ENCODE measurements around the gene POLG2.

The POLG2 gene

DNA sequence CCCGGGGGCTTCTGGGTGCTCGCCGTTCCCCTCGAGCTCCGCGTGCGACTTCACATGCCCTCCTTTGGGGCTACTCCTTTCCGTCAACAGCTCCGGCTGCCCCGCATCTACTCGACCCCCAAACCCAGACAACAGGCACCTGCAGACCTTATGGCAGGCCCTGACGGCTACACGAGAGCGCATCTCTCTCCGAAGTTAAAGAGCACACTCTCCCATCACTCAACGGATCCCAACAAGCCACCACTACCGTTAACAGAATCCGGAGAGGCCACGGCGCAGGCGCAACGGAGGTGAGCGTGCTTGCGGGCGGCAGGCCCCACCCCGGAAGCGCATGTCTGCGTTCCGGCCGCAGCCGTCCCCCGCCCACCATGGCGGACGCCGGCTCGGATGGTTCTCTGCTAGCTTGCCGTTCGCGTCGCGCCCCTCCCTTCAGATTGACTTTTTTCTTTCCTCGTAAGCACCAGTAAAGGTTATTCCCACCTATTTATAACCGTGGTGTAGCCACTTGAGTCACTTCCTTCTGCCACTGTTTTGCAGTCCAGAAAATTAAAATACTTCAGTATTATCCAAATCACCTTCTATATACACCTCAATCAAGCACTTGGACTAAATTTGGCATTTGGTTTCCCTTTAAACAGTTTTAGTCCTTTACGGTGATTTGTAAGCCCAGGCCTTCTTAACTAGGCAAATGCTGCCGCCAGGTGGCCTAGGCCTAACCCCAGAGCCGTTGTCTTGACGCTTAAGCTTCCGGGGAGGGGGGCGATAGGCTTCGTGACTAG, at the start of gene POLG2:
POLG2 (minus strand) TSS at position 269 of the 779 bp plus-strand sequence; CDS start at position 183, 86 bp downstream.
- FAIRE-seq = no peak

DNA sequence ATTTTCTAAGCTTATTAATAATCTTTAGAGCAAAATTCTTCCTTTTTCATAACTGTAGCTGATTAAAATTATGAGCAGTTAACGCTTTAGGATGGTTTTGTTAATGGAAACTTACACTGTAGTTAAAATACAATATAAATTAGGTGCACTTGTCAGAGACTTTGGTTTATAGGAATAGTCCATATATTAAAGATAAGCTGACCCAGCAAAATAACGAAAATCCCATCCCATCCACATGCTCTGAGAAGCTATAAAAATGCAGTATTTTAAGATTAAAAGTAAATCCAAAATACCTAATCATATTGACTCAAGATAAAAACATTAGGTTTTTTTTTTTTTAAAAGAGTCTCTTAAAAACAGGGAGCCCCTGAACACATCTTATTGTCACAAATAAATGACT, 47.9 kb upstream of the POLG2 start:
- FAIRE-seq = no peak

- FAIRE-seq = no peak
Observed at GRCh38 chr17:64540118-64540776, 43.4 kb upstream of the POLG2 start.

GRCh38 chr17:64538508-64539130, 41.8 kb upstream of the POLG2 start:
- no peak for FAIRE-seq

DNA sequence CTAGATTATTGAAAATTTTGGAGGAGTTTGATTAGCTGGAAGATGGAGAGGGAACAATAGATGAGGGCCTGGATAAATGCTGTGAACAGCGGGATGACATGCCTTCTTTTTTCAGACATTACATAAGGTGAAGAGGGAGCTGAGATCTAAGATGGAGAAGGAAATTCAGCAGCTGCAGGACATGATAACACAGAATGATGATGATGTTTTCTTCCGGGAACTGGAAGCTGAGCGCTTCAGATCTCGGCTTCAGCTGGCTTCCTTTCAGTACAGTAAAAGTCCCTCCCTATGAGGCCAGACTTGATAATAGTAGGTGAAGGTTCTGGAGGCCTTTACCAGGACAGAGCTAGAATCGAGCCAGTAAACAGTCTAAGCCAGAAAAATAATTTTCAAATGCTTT, 40.6 kb upstream of the POLG2 start:
- no peak for FAIRE-seq

GRCh38 chr17:64536913-64537312, 40.1 kb upstream of the POLG2 start:
- no peak for FAIRE-seq

DNA sequence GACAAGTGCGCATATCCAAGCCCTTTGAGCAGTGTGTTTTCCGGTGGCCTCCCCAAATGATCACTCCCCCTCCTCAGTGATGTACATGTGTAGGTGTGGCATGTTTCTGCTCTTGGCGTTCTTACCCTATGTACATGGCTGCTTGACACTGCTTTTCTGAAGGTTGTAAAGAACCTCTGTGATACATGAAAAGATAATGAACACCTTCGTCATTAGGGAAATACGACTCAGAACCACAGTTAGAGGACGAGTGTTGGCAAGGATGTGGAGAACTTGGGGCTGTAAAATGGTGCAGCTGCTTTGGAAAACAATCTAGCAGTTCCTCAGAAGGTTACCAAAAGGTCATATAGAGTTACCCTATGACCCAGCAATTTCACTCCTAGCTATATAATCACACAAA, 38.5 kb upstream of the POLG2 start:
- FAIRE-seq = no peak

DNA sequence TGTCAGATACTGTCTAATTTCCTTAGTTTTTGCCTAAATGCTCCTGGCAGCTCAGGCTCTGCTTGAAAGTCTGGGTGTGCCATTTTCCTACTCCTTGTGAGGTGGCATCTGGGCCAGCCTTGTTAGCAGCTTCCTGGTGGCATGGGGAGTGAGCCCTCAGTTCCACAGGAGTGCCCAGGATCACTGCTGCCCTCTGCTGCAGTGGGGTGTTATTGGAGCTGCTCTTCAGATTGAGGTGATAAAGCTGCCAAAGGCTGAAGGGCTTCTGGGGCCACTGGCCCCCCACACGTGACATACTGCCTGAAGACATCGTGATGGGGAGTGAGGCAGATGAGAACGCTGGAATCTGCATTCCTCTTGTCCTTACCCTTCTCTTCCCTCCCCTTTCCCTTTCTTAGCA, 37.3 kb upstream of the POLG2 start:
- no peak for FAIRE-seq

DNA sequence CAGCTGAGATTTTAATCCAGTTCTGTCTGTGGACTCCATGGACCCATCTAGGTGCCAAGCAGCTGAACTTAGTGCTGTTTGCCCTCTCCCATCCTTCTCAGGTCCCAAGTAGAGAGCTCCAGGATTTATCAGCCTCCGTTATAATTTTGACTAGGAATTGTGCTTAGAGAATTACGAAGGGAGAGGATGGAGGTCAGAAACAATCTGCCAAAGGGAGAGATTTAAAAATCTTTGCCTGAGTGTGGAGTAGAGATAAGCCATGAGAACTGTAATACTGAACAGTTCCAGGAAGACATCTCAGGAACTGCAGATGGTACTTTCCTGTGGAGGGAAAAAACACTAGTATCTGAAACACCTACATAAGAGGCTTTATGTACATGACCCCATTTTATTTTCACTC, 36.9 kb upstream of the POLG2 start:
- FAIRE-seq = no peak

DNA sequence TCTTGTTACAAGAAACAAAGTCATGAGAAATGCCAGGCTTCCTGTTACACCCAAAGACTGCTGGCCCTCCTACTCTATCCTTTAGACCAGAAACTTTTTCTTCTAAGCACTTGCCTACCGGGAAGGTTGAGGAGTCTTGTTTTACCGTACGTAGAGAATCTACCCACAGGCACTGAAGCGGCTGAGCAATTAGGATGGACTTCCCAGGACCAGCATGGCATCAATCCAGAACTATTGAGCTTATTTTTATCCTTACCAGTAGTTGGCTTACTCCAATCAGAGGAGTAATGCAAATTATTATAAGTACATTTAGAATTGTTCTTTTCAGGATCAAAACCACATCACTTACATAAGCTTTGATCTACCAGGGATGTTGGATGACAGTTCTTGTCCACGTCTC, 35.6 kb upstream of the POLG2 start:
- no peak for FAIRE-seq

- no peak for FAIRE-seq
Observed at GRCh38 chr17:64531955-64532371, 35.1 kb upstream of the POLG2 start.

- FAIRE-seq = no peak
Observed at GRCh38 chr17:64529221-64529620, 32.4 kb upstream of the POLG2 start.

DNA sequence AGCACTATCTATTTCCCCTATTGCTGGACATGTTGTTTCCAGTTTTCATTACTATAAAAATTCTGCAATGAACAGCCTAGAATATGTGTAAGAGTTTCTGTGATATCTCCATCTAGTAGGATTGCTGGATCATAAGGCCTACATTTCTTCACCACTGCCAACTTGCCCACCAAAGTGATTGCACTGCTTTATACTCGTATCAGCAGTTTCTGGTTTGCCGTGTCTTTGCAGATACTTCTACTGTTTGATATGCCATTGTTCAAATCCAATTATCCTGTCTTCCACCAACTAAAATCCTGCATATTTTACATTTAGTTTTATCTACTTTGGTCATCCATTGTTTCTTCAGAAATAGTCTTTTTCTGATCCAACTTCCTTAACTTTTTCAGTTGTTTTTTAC, 31.1 kb upstream of the POLG2 start:
- FAIRE-seq = no peak

DNA sequence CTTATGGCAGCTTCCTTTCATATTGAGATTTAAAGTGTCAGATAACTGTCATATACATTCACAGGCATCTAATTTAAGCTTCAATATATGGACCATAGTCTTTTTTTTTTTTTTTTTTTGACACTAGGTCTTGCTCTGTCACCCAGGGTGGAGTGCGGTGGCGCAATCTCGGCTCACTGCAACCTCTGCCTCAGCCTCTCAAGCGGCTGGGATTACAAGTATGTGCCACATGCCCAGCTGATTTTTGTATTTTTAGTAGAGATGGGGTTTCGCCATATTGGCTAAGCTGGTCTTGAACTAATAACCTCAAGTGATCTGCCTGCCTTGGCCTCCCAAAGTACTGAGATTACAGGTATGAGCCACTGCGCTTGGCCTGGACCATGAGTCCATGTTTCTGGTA, 23.5 kb upstream of the POLG2 start:
- no peak for FAIRE-seq

DNA sequence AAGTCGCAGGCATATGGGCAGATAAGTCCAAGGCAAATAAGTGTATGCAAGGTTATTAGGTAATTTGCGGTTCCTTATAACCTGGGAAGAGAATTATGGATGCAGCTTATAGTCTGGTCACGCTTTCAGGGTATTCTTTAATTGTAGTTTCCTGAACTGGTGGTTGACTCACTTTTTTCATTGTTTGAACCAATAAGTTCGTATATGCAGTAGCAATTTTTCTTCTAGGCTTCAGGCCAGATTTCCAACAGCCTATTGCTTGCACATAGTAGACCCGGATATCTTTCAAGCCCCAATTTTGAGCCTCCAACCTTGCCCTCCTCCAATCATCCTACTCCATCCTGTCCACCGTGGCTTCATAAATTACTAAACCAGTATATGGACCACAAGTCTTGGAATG, 22.7 kb upstream of the POLG2 start:
- no peak for FAIRE-seq

DNA sequence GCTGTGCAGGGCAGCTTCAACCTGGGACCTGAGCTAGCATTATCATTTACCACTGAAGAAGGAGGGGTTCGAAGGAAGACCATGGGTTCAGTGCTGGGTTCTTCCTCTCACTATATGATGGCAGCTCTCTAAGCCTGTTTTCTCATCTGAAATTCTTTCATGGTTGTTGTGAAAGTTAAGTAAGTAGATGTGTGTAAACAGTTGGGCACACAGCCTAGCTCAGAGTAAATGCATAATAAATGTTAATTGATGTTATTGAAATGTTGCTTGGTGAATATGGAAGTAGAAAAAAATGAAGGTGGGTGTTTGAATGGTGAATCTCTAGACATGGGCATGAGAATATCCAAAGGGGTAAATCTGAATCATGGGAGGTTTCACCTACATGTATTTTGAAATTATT, 19.0 kb upstream of the POLG2 start:
- FAIRE-seq = no peak

DNA sequence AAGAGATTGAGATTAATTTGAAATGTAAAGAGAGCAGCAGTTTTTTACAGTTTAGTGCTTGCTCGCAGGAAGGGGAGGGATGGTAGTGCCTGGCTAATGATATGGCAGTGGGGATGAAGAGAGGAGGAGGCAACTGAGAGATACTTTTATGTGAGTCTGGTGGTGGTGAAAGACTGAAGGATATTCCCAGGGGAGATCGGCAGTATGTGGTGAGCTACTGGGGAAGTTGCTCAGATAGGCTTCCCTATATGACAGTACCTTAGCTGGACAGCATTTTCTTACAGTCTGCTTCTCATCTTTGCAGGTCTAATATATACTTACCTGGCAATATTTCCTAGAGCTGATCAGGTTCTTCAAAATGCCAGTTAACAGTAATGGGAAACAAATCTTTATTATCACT, 18.6 kb upstream of the POLG2 start:
- FAIRE-seq = no peak

- no peak for FAIRE-seq
Observed at GRCh38 chr17:64509179-64509578, 12.3 kb upstream of the POLG2 start.

DNA sequence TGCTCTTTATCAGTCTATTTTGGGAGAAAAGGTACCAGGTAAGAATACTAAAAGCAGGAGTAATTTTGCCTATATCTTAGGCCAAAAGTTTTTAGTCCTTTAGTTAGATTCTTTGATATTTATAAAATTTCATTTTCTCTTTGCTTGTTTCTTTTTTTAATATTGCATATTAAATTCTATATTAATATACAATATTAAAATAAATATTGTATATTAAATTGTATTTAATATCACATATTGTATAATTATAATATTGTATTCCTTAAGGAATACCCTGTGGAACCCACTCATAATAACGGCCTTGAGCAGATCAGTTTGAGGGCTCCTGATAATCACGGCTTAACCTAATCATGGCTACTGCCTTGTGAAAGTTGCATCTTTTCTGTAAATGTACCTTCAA, 11.8 kb upstream of the POLG2 start:
- FAIRE-seq = no peak

DNA sequence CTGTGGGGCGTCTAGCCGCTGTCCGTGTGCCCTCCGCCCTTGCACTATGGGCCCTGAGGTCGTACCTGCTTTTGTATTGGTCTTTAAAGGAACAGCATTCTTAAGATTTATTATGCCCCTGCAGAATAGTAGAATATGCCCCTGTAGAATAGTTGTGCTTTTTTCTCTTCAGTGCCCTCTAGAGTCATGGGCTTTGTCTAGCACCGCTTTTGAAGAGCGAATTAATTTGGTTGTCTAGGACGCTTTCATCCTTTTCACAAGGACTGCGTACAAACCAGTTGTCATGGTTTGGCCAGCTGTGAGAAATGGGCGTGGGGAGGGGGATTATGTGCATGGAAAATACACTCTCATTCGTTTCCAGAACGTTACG, 10.5 kb upstream of the POLG2 start:
- no peak for FAIRE-seq

DNA sequence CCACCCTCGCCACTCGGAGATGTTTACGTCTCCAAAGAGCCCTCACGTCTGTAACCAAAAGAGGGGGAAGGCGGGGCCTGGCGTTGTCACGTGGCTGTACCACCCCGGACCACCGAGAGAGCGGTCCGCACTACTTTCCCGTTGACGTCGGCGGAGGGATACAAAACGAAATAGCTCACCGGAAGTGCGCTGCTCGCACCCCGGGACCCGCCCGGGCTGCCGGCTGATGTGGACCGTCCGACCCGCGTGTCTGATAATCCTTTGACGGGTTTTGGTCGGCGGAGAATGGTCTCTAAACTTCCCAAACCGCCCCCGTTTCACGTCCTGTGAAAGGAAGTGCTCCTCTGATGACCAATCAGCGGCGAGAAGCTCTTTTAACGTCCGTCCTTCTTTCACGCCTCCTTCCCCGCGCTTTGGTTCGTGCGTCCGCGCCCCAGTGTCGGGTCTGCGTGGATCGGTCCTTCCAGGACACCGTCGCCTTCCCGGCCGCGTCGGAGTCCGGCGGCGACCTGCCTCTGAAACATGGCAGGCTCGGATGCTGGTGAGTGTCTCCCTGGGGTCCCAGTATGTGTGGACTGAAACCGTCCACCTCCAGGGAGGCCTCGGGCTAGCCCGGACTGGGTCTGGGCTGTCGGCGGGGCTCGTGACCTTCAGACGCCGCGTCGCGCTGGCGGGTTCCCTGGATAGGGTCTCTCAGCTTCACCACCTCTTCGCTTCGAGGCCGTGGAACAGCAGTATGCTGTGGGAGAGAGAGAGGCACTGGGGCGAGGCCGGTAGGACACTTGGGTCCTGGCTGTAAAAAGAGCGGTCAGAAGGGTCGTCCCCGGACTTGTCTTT, 9.9 kb upstream of the POLG2 start, which contains the start of gene CEP95:
CEP95 (plus strand) TSS at position 402 of the 837 bp plus-strand sequence; CDS start at position 523, 121 bp downstream.
- no peak for FAIRE-seq

GRCh38 chr17:64506201-64506575, 9.3 kb upstream of the POLG2 start, which contains the start of gene DDX5:
Gene DDX5, minus strand, starts transcription at chr17:64506289. Its CDS starts 170 bp downstream, at chr17:64506119.
- no peak for FAIRE-seq

Measured in islet of Langerhans (tissue), 1 donor.